ENCODE measurements around the gene ODF2. TPM values are rescaled to one million over a fixed set of nuclear protein-coding genes. Genes with fewer than 3 reads are reported as not detected.

Gene ODF2
- total RNA-seq, 1 donor from 2014 or later = 18.9 TPM

- no peak for TF ChIP-seq POLR2A (IDR thresholded peaks at IDR 0.05)
- TF ChIP-seq CTCF (IDR thresholded peaks at IDR 0.05) = no peak
- TF ChIP-seq POLR2AphosphoS5 (IDR thresholded peaks at IDR 0.05; ENCODE audit: insufficient read depth in 1 of 2, low read depth in 1 of 2) = peak in 1 of 2 donors; percentile 33
- Histone ChIP-seq H3K4me3 (no peak overlapping the region), H3K4me1 (peaks cover 16% of the 10 kb centered on the region), H3K9me3 (no peaks in the 10 kb centered on the region), H3K36me3 (no peaks in the 10 kb centered on the region), H3K27ac (no peak overlapping the region), H3K27me3 (no peaks in the 10 kb centered on the region)
- intact Hi-C loops (cut with DNase I) = loop anchor here (10.0 kb wide), 1 partner anchor 51 kb away; no protein-coding TSS in a partner anchor
- no peak for DNase-seq (ENCODE audit: extremely low spot score in 2 of 2)
These were observed 39.8 kb upstream of the ODF2 start for GRCh38 chr9:128416014-128416413.

GRCh38 chr9:128416432-128417019 lies 39.3 kb upstream of the ODF2 start:
- intact Hi-C loops (cut with DNase I) = loop anchor here (10.0 kb wide), 1 partner anchor 52 kb away; no protein-coding TSS in a partner anchor
- H3K27ac ChIP-seq = no peak overlapping the region
- no peak for DNase-seq (ENCODE audit: extremely low spot score in 2 of 2)
- H3K4me3 ChIP-seq = no peak overlapping the region
- H3K9me3 ChIP-seq = no peaks in the 10 kb centered on the region
- no peaks in the 10 kb centered on the region for H3K36me3 ChIP-seq
- no peak for TF ChIP-seq POLR2AphosphoS5 (IDR thresholded peaks at IDR 0.05; ENCODE audit: insufficient read depth in 1 of 2, low read depth in 1 of 2)
- TF ChIP-seq CTCF (IDR thresholded peaks at IDR 0.05) = no peak
- no peak for TF ChIP-seq POLR2A (IDR thresholded peaks at IDR 0.05)
- H3K4me1 ChIP-seq = peaks cover 21% of the 10 kb centered on the region
- H3K27me3 ChIP-seq = no peaks in the 10 kb centered on the region

GRCh38 chr9:128419061-128419925 lies 36.5 kb upstream of the ODF2 start:
- intact Hi-C loops (cut with DNase I) = loop anchor here (10.0 kb wide), 1 partner anchor 54 kb away; no protein-coding TSS in a partner anchor
- peaks cover 27% of the 10 kb centered on the region for H3K4me1 ChIP-seq
- no peaks in the 10 kb centered on the region for H3K9me3 ChIP-seq
- H3K4me3 ChIP-seq = peak overlapping the region; percentile 67 to 85
- peak overlapping the region; percentile 94 for H3K27ac ChIP-seq
- H3K36me3 ChIP-seq = no peaks in the 10 kb centered on the region
- DNase-seq (ENCODE audit: extremely low spot score in 2 of 2) = no peak
- H3K27me3 ChIP-seq = no peaks in the 10 kb centered on the region
- TF ChIP-seq POLR2A (IDR thresholded peaks at IDR 0.05) (no peak), CTCF (IDR thresholded peaks at IDR 0.05) (no peak), POLR2AphosphoS5 (IDR thresholded peaks at IDR 0.05; ENCODE audit: insufficient read depth in 1 of 2, low read depth in 1 of 2) (no peak)

- peak; percentile 58 to 79 (median 70) for TF ChIP-seq CTCF (IDR thresholded peaks at IDR 0.05)
- TF ChIP-seq POLR2A (IDR thresholded peaks at IDR 0.05) = no peak
- TF ChIP-seq POLR2AphosphoS5 (IDR thresholded peaks at IDR 0.05; ENCODE audit: insufficient read depth in 1 of 2, low read depth in 1 of 2) = peak in 1 of 2 donors; percentile 57
- peaks cover 27% of the 10 kb centered on the region for H3K4me1 ChIP-seq
- intact Hi-C loops (cut with DNase I) = no loop called here
- no peak for DNase-seq (ENCODE audit: extremely low spot score in 2 of 2)
- peak overlapping the region; percentile 94 for H3K27ac ChIP-seq
- no peaks in the 10 kb centered on the region for H3K9me3 ChIP-seq
- no peaks in the 10 kb centered on the region for H3K27me3 ChIP-seq
- H3K4me3 ChIP-seq = peak overlapping the region; percentile 67 to 85
- no peaks in the 10 kb centered on the region for H3K36me3 ChIP-seq
These were observed 35.7 kb upstream of the ODF2 start for GRCh38 chr9:128420060-128420650.

Data from vagina (tissue), 2 donors.